HEK293 (cell line): ENCODE measurements around the gene ASNS.

Experiments
- CTCF ChIA-PET: fragments of 350-600 bp; formaldehyde crosslinking; extraction: SDS; loops from one replicate; lab custom pipeline; 2021; ENCODE audit warnings: antibody characterized with exemption; lab: Yijun Ruan, JAX
- POLR2A ChIA-PET: fragments of 300-600 bp; formaldehyde crosslinking; extraction: SDS; loops from one replicate; lab custom pipeline; 2020; ENCODE audit warnings: antibody characterized with exemption, inconsistent platforms; lab: Yijun Ruan, JAX
- H3K27ac ChIP-seq: fragments of 200-500 bp; sonication (Bioruptor generic); 2 replicates; pipeline ENCODE4 v1.5.1; 2014; ENCODE audit warnings: low read depth, low read length, control low read depth, inconsistent platforms; ENCODE audit errors: extremely low read depth
- H3K36me3 ChIP-seq, 2 experiments: fragments of 200-500 bp in 1 of 2; sonication (Bioruptor generic) in 1 of 2; 1 replicate in 1 of 2; 2 replicates in 1 of 2; pipeline ENCODE4 v1.5.1; 2014 to 2017; ENCODE audit warnings: inconsistent platforms in 2 of 2, low read length in 2 of 2; ENCODE audit not compliant: control insufficient read depth in 2 of 2, insufficient read depth in 1 of 2
- H3K4me1 ChIP-seq: fragments of 200-500 bp; sonication (Bioruptor generic); 2 replicates; pipeline ENCODE4 v1.5.1; 2014; ENCODE audit warnings: mild to moderate bottlenecking, low read length, inconsistent platforms; ENCODE audit not compliant: control insufficient read depth, insufficient read depth
- H3K4me3 ChIP-seq: 2 replicates; pipeline ENCODE4 v1.5.1; 2011; ENCODE audit warnings: low read depth, mild to moderate bottlenecking, control low read depth, low read length, moderate library complexity
- H3K9me3 ChIP-seq: fragments of 200-500 bp; sonication (Bioruptor generic); 2 replicates; pipeline ENCODE4 v1.5.1; 2014; ENCODE audit warnings: low read depth, low read length, inconsistent platforms; ENCODE audit not compliant: control insufficient read depth, insufficient read depth
- GLIS1 ChIP-seq: fragments of 450-650 bp; formaldehyde crosslinking; IDR thresholded peaks from 2 replicates; pipeline ENCODE4 v1.5.1; 2016; ENCODE audit warnings: missing biosample characterization, missing genetic modification characterization
- KLF7 ChIP-seq: fragments of 450-650 bp; formaldehyde crosslinking; IDR thresholded peaks from 2 replicates; pipeline ENCODE4 v1.5.1; 2016; ENCODE audit warnings: missing biosample characterization, missing genetic modification characterization, borderline replicate concordance
- PRDM6 ChIP-seq: fragments of 450-650 bp; formaldehyde crosslinking; IDR thresholded peaks from 2 replicates; pipeline ENCODE4 v1.5.1; 2017; ENCODE audit warnings: missing biosample characterization, missing genetic modification characterization
- RBAK ChIP-seq: fragments of 450-650 bp; formaldehyde crosslinking; IDR thresholded peaks from 2 replicates; pipeline ENCODE4 v1.5.1; 2016; ENCODE audit warnings: missing biosample characterization, missing genetic modification characterization
- TCF7L2 ChIP-seq: IDR thresholded peaks from 2 replicates; pipeline ENCODE4 v1.6.1; 2011; ENCODE audit warnings: low read depth, mild to moderate bottlenecking, inconsistent platforms, low read length, moderate library complexity, borderline replicate concordance
- ZBTB48 ChIP-seq: fragments of 450-650 bp; formaldehyde crosslinking; IDR thresholded peaks from 2 replicates; pipeline ENCODE4 v1.5.1; 2016; ENCODE audit warnings: missing biosample characterization, missing genetic modification characterization
- ZNF140 ChIP-seq: fragments of 450-650 bp; formaldehyde crosslinking; IDR thresholded peaks from 2 replicates; pipeline ENCODE4 v1.5.1; 2016; ENCODE audit warnings: missing biosample characterization, missing genetic modification characterization
- ZNF2 ChIP-seq: fragments of 450-650 bp; formaldehyde crosslinking; IDR thresholded peaks from 2 replicates; pipeline ENCODE4 v1.5.1; 2016; ENCODE audit warnings: missing biosample characterization, missing genetic modification characterization
- ZNF211 ChIP-seq: fragments of 450-650 bp; formaldehyde crosslinking; IDR thresholded peaks from 2 replicates; pipeline ENCODE4 v1.5.1; 2016; ENCODE audit warnings: low read depth, missing biosample characterization, missing genetic modification characterization
- ZNF223 ChIP-seq: fragments of 450-650 bp; formaldehyde crosslinking; IDR thresholded peaks from 2 replicates; pipeline ENCODE4 v1.5.1; 2016; ENCODE audit warnings: missing biosample characterization, missing genetic modification characterization
- ZNF391 ChIP-seq: fragments of 450-650 bp; formaldehyde crosslinking; IDR thresholded peaks from 2 replicates; pipeline ENCODE4 v1.5.1; 2016; ENCODE audit warnings: low read depth, missing biosample characterization, missing genetic modification characterization, borderline replicate concordance
- ZNF501 ChIP-seq: fragments of 450-650 bp; formaldehyde crosslinking; IDR thresholded peaks from 2 replicates; pipeline ENCODE4 v1.5.1; 2016; ENCODE audit warnings: missing biosample characterization, missing genetic modification characterization
- ZNF521 ChIP-seq: fragments of 450-650 bp; formaldehyde crosslinking; IDR thresholded peaks from 2 replicates; pipeline ENCODE4 v1.5.1; 2017; ENCODE audit warnings: missing biosample characterization, mild to moderate bottlenecking, missing genetic modification characterization
- ZNF560 ChIP-seq: fragments of 450-650 bp; formaldehyde crosslinking; IDR thresholded peaks from 2 replicates; pipeline ENCODE4 v1.5.1; 2017; ENCODE audit warnings: missing biosample characterization, missing genetic modification characterization, borderline replicate concordance
- ZNF571 ChIP-seq: fragments of 450-650 bp; formaldehyde crosslinking; IDR thresholded peaks from 2 replicates; pipeline ENCODE4 v1.5.0; 2017; ENCODE audit warnings: missing biosample characterization, missing genetic modification characterization
- ZNF623 ChIP-seq: fragments of 450-650 bp; formaldehyde crosslinking; IDR thresholded peaks from 2 replicates; pipeline ENCODE4 v1.5.1; 2016; ENCODE audit warnings: missing biosample characterization, missing genetic modification characterization
- ZNF629 ChIP-seq: fragments of 450-650 bp; formaldehyde crosslinking; IDR thresholded peaks from 2 replicates; pipeline ENCODE4 v1.5.1; 2017; ENCODE audit warnings: missing biosample characterization, missing genetic modification characterization
- ZNF660 ChIP-seq: fragments of 450-650 bp; IDR thresholded peaks from 2 replicates; pipeline ENCODE4 v1.5.1; 2018; ENCODE audit warnings: missing biosample characterization, mild to moderate bottlenecking, missing genetic modification characterization
- ZNF692 ChIP-seq: fragments of 450-650 bp; formaldehyde crosslinking; IDR thresholded peaks from 2 replicates; pipeline ENCODE4 v1.5.1; 2016; ENCODE audit warnings: missing biosample characterization, missing genetic modification characterization
- TF ChIP-seq, protein P1 (sequence below): fragments of 450-650 bp; formaldehyde crosslinking; IDR thresholded peaks from 2 replicates; pipeline ENCODE4 v1.5.1; 2016; ENCODE audit warnings: missing biosample characterization, missing genetic modification characterization
- TF ChIP-seq, protein P2 (sequence below): fragments of 450-650 bp; formaldehyde crosslinking; conservative IDR thresholded peaks from 2 replicates; pipeline ENCODE4 v1.5.1; 2016; ENCODE audit warnings: low read depth, missing biosample characterization, missing genetic modification characterization
- TF ChIP-seq, protein P3 (sequence below): fragments of 450-650 bp; formaldehyde crosslinking; IDR thresholded peaks from 2 replicates; pipeline ENCODE4 v1.5.1; 2016; ENCODE audit warnings: missing biosample characterization, missing genetic modification characterization
- TF ChIP-seq, protein P4 (sequence below): fragments of 450-650 bp; formaldehyde crosslinking; IDR thresholded peaks from 2 replicates; pipeline ENCODE4 v1.5.1; 2016; ENCODE audit warnings: missing biosample characterization, missing genetic modification characterization, low read depth

Gene ASNS, protein sequence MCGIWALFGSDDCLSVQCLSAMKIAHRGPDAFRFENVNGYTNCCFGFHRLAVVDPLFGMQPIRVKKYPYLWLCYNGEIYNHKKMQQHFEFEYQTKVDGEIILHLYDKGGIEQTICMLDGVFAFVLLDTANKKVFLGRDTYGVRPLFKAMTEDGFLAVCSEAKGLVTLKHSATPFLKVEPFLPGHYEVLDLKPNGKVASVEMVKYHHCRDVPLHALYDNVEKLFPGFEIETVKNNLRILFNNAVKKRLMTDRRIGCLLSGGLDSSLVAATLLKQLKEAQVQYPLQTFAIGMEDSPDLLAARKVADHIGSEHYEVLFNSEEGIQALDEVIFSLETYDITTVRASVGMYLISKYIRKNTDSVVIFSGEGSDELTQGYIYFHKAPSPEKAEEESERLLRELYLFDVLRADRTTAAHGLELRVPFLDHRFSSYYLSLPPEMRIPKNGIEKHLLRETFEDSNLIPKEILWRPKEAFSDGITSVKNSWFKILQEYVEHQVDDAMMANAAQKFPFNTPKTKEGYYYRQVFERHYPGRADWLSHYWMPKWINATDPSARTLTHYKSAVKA

GRCh38 chr7:97872025-97872669 lies at the start of gene ASNS:
TSS of gene ASNS (minus strand) at chr7:97872408. CDS start at chr7:97869156, 3,252 bp downstream.
- Histone ChIP-seq H3K27ac (peak within 1 kb of the TSS; percentile 75), H3K9me3 (no peaks in the 10 kb centered on the region), H3K4me3 (peak within 1 kb of the TSS; percentile 51), H3K4me1 (no peaks in the 10 kb centered on the region), H3K36me3 (peaks cover 0 to 19% of the 10 kb centered on the region in 2 experiments; a peak in 1 of 3 replicates)
- ChIA-PET POLR2A (interaction anchor here (0.5 to 2.0 kb wide), 17 partner anchors 9 to 1201 kb away, joined by 3 to 10 read pairs (median 4); partner anchors contain the start of genes SDHAF3 and TAC1), CTCF (interaction anchor here (0.5 kb wide), 1 partner anchor 293 kb away, joined by 5 read pairs; no protein-coding TSS in a partner anchor)
- no peak for TF ChIP-seq ZNF223 (tag by site-specific recombination)
- peak; percentile 89 for TF ChIP-seq ZNF629 (tag by site-specific recombination)
- TF ChIP-seq ZNF521 (tag by site-specific recombination) = no peak
- TF ChIP-seq, protein P1, sequence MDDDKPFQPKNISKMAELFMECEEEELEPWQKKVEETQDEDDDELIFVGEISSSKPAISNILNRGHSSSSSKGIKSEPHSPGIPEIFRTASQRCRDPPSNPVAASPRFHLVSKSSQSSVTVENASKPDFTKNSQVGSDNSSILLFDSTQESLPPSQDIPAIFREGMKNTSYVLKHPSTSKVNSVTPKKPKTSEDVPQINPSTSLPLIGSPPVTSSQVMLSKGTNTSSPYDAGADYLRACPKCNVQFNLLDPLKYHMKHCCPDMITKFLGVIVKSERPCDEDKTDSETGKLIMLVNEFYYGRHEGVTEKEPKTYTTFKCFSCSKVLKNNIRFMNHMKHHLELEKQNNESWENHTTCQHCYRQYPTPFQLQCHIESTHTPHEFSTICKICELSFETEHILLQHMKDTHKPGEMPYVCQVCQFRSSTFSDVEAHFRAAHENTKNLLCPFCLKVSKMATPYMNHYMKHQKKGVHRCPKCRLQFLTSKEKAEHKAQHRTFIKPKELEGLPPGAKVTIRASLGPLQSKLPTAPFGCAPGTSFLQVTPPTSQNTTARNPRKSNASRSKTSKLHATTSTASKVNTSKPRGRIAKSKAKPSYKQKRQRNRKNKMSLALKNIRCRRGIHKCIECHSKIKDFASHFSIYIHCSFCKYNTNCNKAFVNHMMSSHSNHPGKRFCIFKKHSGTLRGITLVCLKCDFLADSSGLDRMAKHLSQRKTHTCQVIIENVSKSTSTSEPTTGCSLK (tag by site-specific recombination) = no peak
- TF ChIP-seq ZBTB48 (tag by site-specific recombination) = 0 out of 2 replicates have a peak, but pooled peaks have one; percentile 53
- no peak for TF ChIP-seq ZNF571 (tag by site-specific recombination)
- no peak for TF ChIP-seq PRDM6 (tag by site-specific recombination)
- no peak for TF ChIP-seq ZNF140 (tag by site-specific recombination)
- TF ChIP-seq, protein P2, sequence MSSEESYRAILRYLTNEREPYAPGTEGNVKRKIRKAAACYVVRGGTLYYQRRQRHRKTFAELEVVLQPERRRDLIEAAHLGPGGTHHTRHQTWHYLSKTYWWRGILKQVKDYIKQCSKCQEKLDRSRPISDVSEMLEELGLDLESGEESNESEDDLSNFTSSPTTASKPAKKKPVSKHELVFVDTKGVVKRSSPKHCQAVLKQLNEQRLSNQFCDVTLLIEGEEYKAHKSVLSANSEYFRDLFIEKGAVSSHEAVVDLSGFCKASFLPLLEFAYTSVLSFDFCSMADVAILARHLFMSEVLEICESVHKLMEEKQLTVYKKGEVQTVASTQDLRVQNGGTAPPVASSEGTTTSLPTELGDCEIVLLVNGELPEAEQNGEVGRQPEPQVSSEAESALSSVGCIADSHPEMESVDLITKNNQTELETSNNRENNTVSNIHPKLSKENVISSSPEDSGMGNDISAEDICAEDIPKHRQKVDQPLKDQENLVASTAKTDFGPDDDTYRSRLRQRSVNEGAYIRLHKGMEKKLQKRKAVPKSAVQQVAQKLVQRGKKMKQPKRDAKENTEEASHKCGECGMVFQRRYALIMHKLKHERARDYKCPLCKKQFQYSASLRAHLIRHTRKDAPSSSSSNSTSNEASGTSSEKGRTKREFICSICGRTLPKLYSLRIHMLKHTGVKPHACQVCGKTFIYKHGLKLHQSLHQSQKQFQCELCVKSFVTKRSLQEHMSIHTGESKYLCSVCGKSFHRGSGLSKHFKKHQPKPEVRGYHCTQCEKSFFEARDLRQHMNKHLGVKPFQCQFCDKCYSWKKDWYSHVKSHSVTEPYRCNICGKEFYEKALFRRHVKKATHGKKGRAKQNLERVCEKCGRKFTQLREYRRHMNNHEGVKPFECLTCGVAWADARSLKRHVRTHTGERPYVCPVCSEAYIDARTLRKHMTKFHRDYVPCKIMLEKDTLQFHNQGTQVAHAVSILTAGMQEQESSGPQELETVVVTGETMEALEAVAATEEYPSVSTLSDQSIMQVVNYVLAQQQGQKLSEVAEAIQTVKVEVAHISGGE = peak; percentile 63; the same call in 1 of the 2 replicates
- no peak for TF ChIP-seq ZNF623 (tag by site-specific recombination)
- TF ChIP-seq, protein P3, sequence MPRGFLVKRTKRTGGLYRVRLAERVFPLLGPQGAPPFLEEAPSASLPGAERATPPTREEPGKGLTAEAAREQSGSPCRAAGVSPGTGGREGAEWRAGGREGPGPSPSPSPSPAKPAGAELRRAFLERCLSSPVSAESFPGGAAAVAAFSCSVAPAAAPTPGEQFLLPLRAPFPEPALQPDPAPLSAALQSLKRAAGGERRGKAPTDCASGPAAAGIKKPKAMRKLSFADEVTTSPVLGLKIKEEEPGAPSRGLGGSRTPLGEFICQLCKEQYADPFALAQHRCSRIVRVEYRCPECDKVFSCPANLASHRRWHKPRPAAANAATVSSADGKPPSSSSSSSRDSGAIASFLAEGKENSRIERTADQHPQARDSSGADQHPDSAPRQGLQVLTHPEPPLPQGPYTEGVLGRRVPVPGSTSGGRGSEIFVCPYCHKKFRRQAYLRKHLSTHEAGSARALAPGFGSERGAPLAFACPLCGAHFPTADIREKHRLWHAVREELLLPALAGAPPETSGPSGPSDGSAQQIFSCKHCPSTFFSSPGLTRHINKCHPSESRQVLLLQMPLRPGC (tag by site-specific recombination) = peak; percentile 60; the same call in 1 of the 2 replicates
- TF ChIP-seq, protein P4, sequence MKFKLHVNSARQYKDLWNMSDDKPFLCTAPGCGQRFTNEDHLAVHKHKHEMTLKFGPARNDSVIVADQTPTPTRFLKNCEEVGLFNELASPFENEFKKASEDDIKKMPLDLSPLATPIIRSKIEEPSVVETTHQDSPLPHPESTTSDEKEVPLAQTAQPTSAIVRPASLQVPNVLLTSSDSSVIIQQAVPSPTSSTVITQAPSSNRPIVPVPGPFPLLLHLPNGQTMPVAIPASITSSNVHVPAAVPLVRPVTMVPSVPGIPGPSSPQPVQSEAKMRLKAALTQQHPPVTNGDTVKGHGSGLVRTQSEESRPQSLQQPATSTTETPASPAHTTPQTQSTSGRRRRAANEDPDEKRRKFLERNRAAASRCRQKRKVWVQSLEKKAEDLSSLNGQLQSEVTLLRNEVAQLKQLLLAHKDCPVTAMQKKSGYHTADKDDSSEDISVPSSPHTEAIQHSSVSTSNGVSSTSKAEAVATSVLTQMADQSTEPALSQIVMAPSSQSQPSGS (tag by site-specific recombination) = 0 out of 2 replicates have a peak, but pooled peaks have one; percentile 33
- peak; percentile 87 for TF ChIP-seq ZNF660 (tag by site-specific recombination)
- peak; percentile 87 for TF ChIP-seq ZNF692
- peak; percentile 46 for TF ChIP-seq GLIS1 (tag by site-specific recombination)
- TF ChIP-seq ZNF560 (tag by site-specific recombination) = no peak
- TF ChIP-seq ZNF2 (tag by site-specific recombination) = peak; percentile 94
- 0 out of 2 replicates have a peak, but pooled peaks have one; percentile 64 for TF ChIP-seq KLF7 (tag by site-specific recombination)
- peak; percentile 98 for TF ChIP-seq ZNF501 (tag by site-specific recombination)
- no peak for TF ChIP-seq ZNF211 (tag by site-specific recombination)
- TF ChIP-seq TCF7L2 = no peak
- TF ChIP-seq RBAK (tag by site-specific recombination) = no peak
- peak; percentile 36; the same call in 1 of the 2 replicates for TF ChIP-seq ZNF391 (tag by site-specific recombination)
